Memory B cell (primary cell): ENCODE data around the gene ZNF777.
A peak's percentile ranks its signal among the peaks of the same experiment; 100 is the strongest.

ENCODE experiments used
- ATAC-seq: fragments of 150-1000 bp; cut with Tn5 transposase; 2 replicates; pipeline ENCODE4 v1.10.0; 2021; ENCODE audit warnings: low read depth, mild to moderate bottlenecking, moderate library complexity
- DNase-seq, 2 donors: peaks; one replicate each; pipeline ENCODE4 v3.0.0; 2022; ENCODE audit warnings: low spot score in 2 of 2
- H3K27ac Mint-ChIP-seq: one replicate; pipeline ENCODE4 v1.8.0; 2022; ENCODE audit warnings: mild to moderate bottlenecking, moderate library complexity, mixed read lengths
- H3K27me3 Mint-ChIP-seq: one replicate; pipeline ENCODE4 v1.8.0; 2022; ENCODE audit warnings: mixed read lengths
- H3K36me3 Mint-ChIP-seq: one replicate; pipeline ENCODE4 v1.8.0; 2022; ENCODE audit warnings: mild to moderate bottlenecking, mixed read lengths
- H3K4me1 Mint-ChIP-seq: one replicate; pipeline ENCODE4 v1.8.0; 2022; ENCODE audit warnings: mixed read lengths
- H3K4me3 Mint-ChIP-seq: one replicate; pipeline ENCODE4 v1.8.0; 2022; ENCODE audit warnings: mild to moderate bottlenecking, moderate library complexity, mixed read lengths
- H3K9me3 Mint-ChIP-seq: one replicate; pipeline ENCODE4 v1.8.0; 2022; ENCODE audit warnings: mixed read lengths

The ZNF777 gene

GRCh38 chr7:149468208-149468607 is 7.3 kb upstream of the ZNF777 start:
- no peaks in the 10 kb centered on the region for H3K27me3 Mint-ChIP-seq
- H3K4me3 Mint-ChIP-seq, result no peak overlapping the region
- no peaks in the 10 kb centered on the region for H3K4me1 Mint-ChIP-seq

GRCh38 chr7:149467321-149467859 is 6.5 kb upstream of the ZNF777 start:
- ATAC-seq (no peak), DNase-seq (no peak)
- H3K4me3 Mint-ChIP-seq, result no peak overlapping the region
- H3K36me3 Mint-ChIP-seq, result peaks cover 15% of the 10 kb centered on the region
- no peak overlapping the region for H3K27ac Mint-ChIP-seq
- H3K27me3 Mint-ChIP-seq, result no peaks in the 10 kb centered on the region
- no peaks in the 10 kb centered on the region for H3K4me1 Mint-ChIP-seq
- H3K9me3 Mint-ChIP-seq, result peaks cover 7% of the 10 kb centered on the region

More at GRCh38 chr7:149468208-149468607, 7.3 kb upstream of the ZNF777 start:
- peaks cover 7% of the 10 kb centered on the region for H3K9me3 Mint-ChIP-seq
- no peak overlapping the region for H3K27ac Mint-ChIP-seq
- DNase-seq, result peak in 1 of 2 donors; percentile 2
- no peak for ATAC-seq
- peaks cover 22% of the 10 kb centered on the region for H3K36me3 Mint-ChIP-seq

GRCh38 chr7:149466364-149466763 is 5.5 kb upstream of the ZNF777 start:
- DNase-seq, result no peak
- Mint-ChIP-seq H3K27ac (no peak overlapping the region), H3K36me3 (peaks cover 14% of the 10 kb centered on the region), H3K4me1 (peaks cover under 1% of the 10 kb centered on the region), H3K27me3 (no peaks in the 10 kb centered on the region), H3K9me3 (peaks cover 7% of the 10 kb centered on the region), H3K4me3 (no peak overlapping the region)
- ATAC-seq, result no peak

- no peak for DNase-seq
- Mint-ChIP-seq H3K4me3 (no peak overlapping the region), H3K9me3 (peaks cover 7% of the 10 kb centered on the region), H3K27ac (no peak overlapping the region), H3K36me3 (peaks cover under 1% of the 10 kb centered on the region), H3K27me3 (no peaks in the 10 kb centered on the region), H3K4me1 (peaks cover 7% of the 10 kb centered on the region)
- no peak for ATAC-seq
Measured at GRCh38 chr7:149463500-149464161, 2.8 kb upstream of the ZNF777 start.

GRCh38 chr7:149462101-149462520 is 1.2 kb upstream of the ZNF777 start:
- Mint-ChIP-seq H3K9me3 (peaks cover 7% of the 10 kb centered on the region), H3K27ac (no peak overlapping the region), H3K4me1 (peaks cover 15% of the 10 kb centered on the region), H3K4me3 (peak overlapping the region; percentile 58), H3K27me3 (no peaks in the 10 kb centered on the region), H3K36me3 (no peaks in the 10 kb centered on the region)
- ATAC-seq, result no peak
- peak in 1 of 2 donors; percentile 2 for DNase-seq

- Mint-ChIP-seq H3K27ac (no peak overlapping the region), H3K4me1 (peaks cover 21% of the 10 kb centered on the region), H3K9me3 (no peaks in the 10 kb centered on the region), H3K36me3 (peaks cover 6% of the 10 kb centered on the region), H3K27me3 (no peaks in the 10 kb centered on the region), H3K4me3 (no peak overlapping the region)
- DNase-seq (no peak), ATAC-seq (peak; percentile 31)
Measured at GRCh38 chr7:149459540-149460452, 1.1 kb downstream of the ZNF777 start.

- Mint-ChIP-seq H3K36me3 (peaks cover 9% of the 10 kb centered on the region), H3K4me1 (peaks cover 23% of the 10 kb centered on the region), H3K4me3 (peak overlapping the region; percentile 75), H3K9me3 (no peaks in the 10 kb centered on the region), H3K27ac (peak overlapping the region; percentile 60), H3K27me3 (no peaks in the 10 kb centered on the region)
- DNase-seq (no peak), ATAC-seq (no peak)
Measured at GRCh38 chr7:149459201-149459539, 1.7 kb downstream of the ZNF777 start.

- ATAC-seq (no peak), DNase-seq (no peak)
- Mint-ChIP-seq H3K36me3 (peaks cover 12% of the 10 kb centered on the region), H3K27ac (peak overlapping the region; percentile 60), H3K27me3 (no peaks in the 10 kb centered on the region), H3K4me3 (peak overlapping the region; percentile 71), H3K4me1 (peaks cover 24% of the 10 kb centered on the region), H3K9me3 (no peaks in the 10 kb centered on the region)
Measured at GRCh38 chr7:149458235-149458634, 2.6 kb downstream of the ZNF777 start.

GRCh38 chr7:149457766-149458165 is 3.1 kb downstream of the ZNF777 start:
- Mint-ChIP-seq H3K4me1 (peaks cover 24% of the 10 kb centered on the region), H3K9me3 (no peaks in the 10 kb centered on the region), H3K27me3 (no peaks in the 10 kb centered on the region), H3K36me3 (peaks cover 14% of the 10 kb centered on the region), H3K27ac (peak overlapping the region; percentile 60), H3K4me3 (peak overlapping the region; percentile 71)
- no peak for ATAC-seq
- DNase-seq, result no peak

GRCh38 chr7:149456506-149457421 is 4.1 kb downstream of the ZNF777 start:
- no peaks in the 10 kb centered on the region for H3K9me3 Mint-ChIP-seq
- peaks cover 24% of the 10 kb centered on the region for H3K4me1 Mint-ChIP-seq
- peaks cover 14% of the 10 kb centered on the region for H3K36me3 Mint-ChIP-seq
- ATAC-seq, result no peak
- H3K27ac Mint-ChIP-seq, result no peak overlapping the region
- H3K4me3 Mint-ChIP-seq, result no peak overlapping the region
- H3K27me3 Mint-ChIP-seq, result no peaks in the 10 kb centered on the region
- no peak for DNase-seq

GRCh38 chr7:149455175-149455950 is 5.5 kb downstream of the ZNF777 start:
- peaks cover 18% of the 10 kb centered on the region for H3K4me1 Mint-ChIP-seq
- no peaks in the 10 kb centered on the region for H3K9me3 Mint-ChIP-seq
- no peak overlapping the region for H3K4me3 Mint-ChIP-seq
- no peak overlapping the region for H3K27ac Mint-ChIP-seq
- no peak for DNase-seq
- no peak for ATAC-seq
- peaks cover 22% of the 10 kb centered on the region for H3K36me3 Mint-ChIP-seq
- H3K27me3 Mint-ChIP-seq, result no peaks in the 10 kb centered on the region

- no peak overlapping the region for H3K4me3 Mint-ChIP-seq
- H3K27me3 Mint-ChIP-seq, result no peaks in the 10 kb centered on the region
- H3K4me1 Mint-ChIP-seq, result peaks cover 18% of the 10 kb centered on the region
- H3K36me3 Mint-ChIP-seq, result peaks cover 23% of the 10 kb centered on the region
- H3K9me3 Mint-ChIP-seq, result no peaks in the 10 kb centered on the region
- ATAC-seq, result no peak
- DNase-seq, result no peak
- H3K27ac Mint-ChIP-seq, result no peak overlapping the region
Measured at GRCh38 chr7:149454750-149455149, 6.1 kb downstream of the ZNF777 start.

- Mint-ChIP-seq H3K4me3 (no peak overlapping the region), H3K4me1 (peaks cover 18% of the 10 kb centered on the region), H3K9me3 (no peaks in the 10 kb centered on the region), H3K36me3 (peaks cover 27% of the 10 kb centered on the region), H3K27me3 (no peaks in the 10 kb centered on the region), H3K27ac (no peak overlapping the region)
- DNase-seq, result no peak
- ATAC-seq, result no peak
Measured at GRCh38 chr7:149454006-149454405, 6.9 kb downstream of the ZNF777 start.
